Neural crest cell (in vitro differentiated cells): ENCODE results near the gene VN1R5. TPM values are rescaled to one million over a fixed set of nuclear protein-coding genes. Genes with fewer than 3 reads are reported as not detected.
"Not testable (repeated sequence)": the region's sequence is repeated elsewhere in the genome, so short reads cannot be mapped to it uniquely, and the experiment has no call there.

Experiments
- DNase-seq: peaks from one replicate; pipeline ENCODE4 v3.0.0; 2021; ENCODE audit warnings: low read depth, mixed read lengths, low spot score
- H3K27ac Mint-ChIP-seq: one replicate; pipeline ENCODE4 v1.8.0; 2021; ENCODE audit warnings: mild to moderate bottlenecking, mixed read lengths; ENCODE audit not compliant: unreplicated experiment
- H3K27me3 Mint-ChIP-seq: 2 replicates; pipeline ENCODE4 v1.8.0; 2021; ENCODE audit warnings: low read depth, mild to moderate bottlenecking, mixed read lengths
- H3K36me3 Mint-ChIP-seq: 2 replicates; pipeline ENCODE4 v1.8.0; 2021; ENCODE audit warnings: low read depth, mild to moderate bottlenecking, mixed read lengths
- H3K4me1 Mint-ChIP-seq: 2 replicates; pipeline ENCODE4 v1.8.0; 2021; ENCODE audit warnings: mixed read lengths
- H3K4me3 Mint-ChIP-seq: one replicate; pipeline ENCODE4 v1.8.0; 2021; ENCODE audit warnings: mild to moderate bottlenecking, mixed read lengths
- H3K9me3 Mint-ChIP-seq: 2 replicates; pipeline ENCODE4 v1.8.0; 2021; ENCODE audit warnings: mixed read lengths
- CTCF ChIP-seq: fragments of 200-600 bp; sonication (generic); conservative IDR thresholded peaks from 2 replicates; pipeline ENCODE4 v1.5.0; 2021; ENCODE audit warnings: antibody characterized with exemption, mild to moderate bottlenecking
- total RNA-seq: library from RNA; stranded (reverse); gene quantifications from 2 replicates; pipeline ENCODE4 v1.2.1, GENCODE V29; 2021

VN1R5 gene
- total RNA-seq, 1 donor from 2014 or later = not detected

- H3K4me3 Mint-ChIP-seq = no peak overlapping the region
- DNase-seq = no peak
- no peak for TF ChIP-seq CTCF
- H3K27ac Mint-ChIP-seq = no peak overlapping the region
- no peaks in the 10 kb centered on the region for H3K27me3 Mint-ChIP-seq
- peaks cover 34% of the 10 kb centered on the region for H3K36me3 Mint-ChIP-seq
- peaks cover 26% of the 10 kb centered on the region for H3K9me3 Mint-ChIP-seq
- no peaks in the 10 kb centered on the region for H3K4me1 Mint-ChIP-seq
Measured at GRCh38 chr1:247288341-247288740, 32.5 kb downstream of the VN1R5 start.

- H3K36me3 Mint-ChIP-seq = peaks cover 32% of the 10 kb centered on the region
- H3K9me3 Mint-ChIP-seq = peaks cover 26% of the 10 kb centered on the region
- not testable (repeated sequence) for DNase-seq, H3K4me1 Mint-ChIP-seq, H3K27me3 Mint-ChIP-seq, H3K4me3 Mint-ChIP-seq
- peak overlapping the region; percentile 77 for H3K27ac Mint-ChIP-seq
Measured at GRCh38 chr1:247289274-247289892, 33.5 kb downstream of the VN1R5 start.

GRCh38 chr1:247290576-247290975 is 34.7 kb downstream of the VN1R5 start:
- DNase-seq = no peak
- Mint-ChIP-seq H3K27me3 (peaks cover 5% of the 10 kb centered on the region), H3K4me1 (peaks cover 5% of the 10 kb centered on the region), H3K36me3 (peaks cover 32% of the 10 kb centered on the region), H3K4me3 (no peak overlapping the region), H3K27ac (no peak overlapping the region), H3K9me3 (peaks cover 26% of the 10 kb centered on the region)
- TF ChIP-seq CTCF = no peak

- Mint-ChIP-seq H3K36me3 (peaks cover 27% of the 10 kb centered on the region), H3K9me3 (peaks cover 21% of the 10 kb centered on the region), H3K4me1 (peaks cover 7% of the 10 kb centered on the region), H3K27ac (no peak overlapping the region), H3K27me3 (peaks cover 5% of the 10 kb centered on the region), H3K4me3 (no peak overlapping the region)
- DNase-seq = no peak
- no peak for TF ChIP-seq CTCF
Measured at GRCh38 chr1:247291161-247291560, 35.3 kb downstream of the VN1R5 start.

- H3K27ac Mint-ChIP-seq = no peak overlapping the region
- peaks cover 7% of the 10 kb centered on the region for H3K4me1 Mint-ChIP-seq
- no peak overlapping the region for H3K4me3 Mint-ChIP-seq
- H3K36me3 Mint-ChIP-seq = peaks cover 22% of the 10 kb centered on the region
- peaks cover 5% of the 10 kb centered on the region for H3K27me3 Mint-ChIP-seq
- DNase-seq = no peak
- H3K9me3 Mint-ChIP-seq = peaks cover 17% of the 10 kb centered on the region
- no peak for TF ChIP-seq CTCF
Measured at GRCh38 chr1:247291833-247292561, 36.1 kb downstream of the VN1R5 start.

GRCh38 chr1:247293047-247293446 is 37.2 kb downstream of the VN1R5 start:
- no peak for DNase-seq
- H3K27ac Mint-ChIP-seq = no peak overlapping the region
- peaks cover 10% of the 10 kb centered on the region for H3K9me3 Mint-ChIP-seq
- TF ChIP-seq CTCF = no peak
- peaks cover 14% of the 10 kb centered on the region for H3K36me3 Mint-ChIP-seq
- peaks cover 7% of the 10 kb centered on the region for H3K4me1 Mint-ChIP-seq
- peaks cover 5% of the 10 kb centered on the region for H3K27me3 Mint-ChIP-seq
- H3K4me3 Mint-ChIP-seq = no peak overlapping the region
